ENCODE results near the gene FRMPD2.
"Not testable (repeated sequence)": the region's sequence is repeated elsewhere in the genome, so short reads cannot be mapped to it uniquely, and the experiment has no call there.

The FRMPD2 gene

GRCh38 chr10:48143721-48144642 is 130.5 kb downstream of the FRMPD2 start:
- DNase-seq (ENCODE audit: extremely low spot score); POLR2A ChIA-PET; CTCF ChIA-PET: not testable (repeated sequence)

DNA sequence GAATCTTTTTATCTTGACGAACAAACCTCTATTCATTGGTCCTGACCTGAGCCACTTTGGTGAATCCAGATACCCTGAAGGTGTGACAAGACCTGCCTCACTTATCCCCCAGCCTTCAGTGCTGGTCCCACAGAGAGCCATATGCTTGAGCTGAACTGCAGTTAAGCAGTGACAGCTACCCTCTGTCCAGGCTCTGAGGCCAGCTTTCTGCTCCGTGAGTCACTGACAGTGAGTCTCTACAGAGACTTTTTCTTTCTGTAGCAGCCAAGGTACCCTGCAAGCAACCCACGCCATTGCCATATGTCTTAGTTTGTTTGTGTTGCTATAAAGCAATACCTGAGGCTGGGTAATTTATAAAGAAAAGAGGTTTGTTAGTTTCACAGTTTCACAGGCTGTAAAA is 133.5 kb downstream of the FRMPD2 start:
- CTCF ChIA-PET; DNase-seq (ENCODE audit: extremely low spot score); POLR2A ChIA-PET: not testable (repeated sequence)

GRCh38 chr10:48139953-48140850 is 134.3 kb downstream of the FRMPD2 start:
- CTCF ChIA-PET; POLR2A ChIA-PET; DNase-seq (ENCODE audit: extremely low spot score): not testable (repeated sequence)

DNA sequence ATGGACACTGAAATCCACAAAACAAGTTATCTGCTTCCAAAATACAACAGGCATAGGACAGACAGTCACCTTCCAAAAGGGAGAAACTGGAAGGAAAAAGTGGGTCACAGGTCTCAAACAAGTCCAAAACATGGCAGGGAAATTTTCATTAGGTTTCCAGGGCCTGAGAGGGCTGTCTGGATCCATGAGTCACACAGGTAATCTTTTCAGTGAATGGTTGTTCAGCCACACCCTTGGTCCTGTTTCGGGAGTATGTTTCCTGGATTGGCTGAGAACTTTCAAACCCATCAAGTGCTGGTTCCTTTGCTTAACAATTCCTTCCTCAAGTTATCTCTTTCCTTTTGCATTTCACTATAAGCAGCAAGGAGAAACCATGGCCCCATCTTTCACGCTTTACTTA is 145.5 kb downstream of the FRMPD2 start:
- DNase-seq (ENCODE audit: extremely low spot score); CTCF ChIA-PET; POLR2A ChIA-PET: not testable (repeated sequence)

DNA sequence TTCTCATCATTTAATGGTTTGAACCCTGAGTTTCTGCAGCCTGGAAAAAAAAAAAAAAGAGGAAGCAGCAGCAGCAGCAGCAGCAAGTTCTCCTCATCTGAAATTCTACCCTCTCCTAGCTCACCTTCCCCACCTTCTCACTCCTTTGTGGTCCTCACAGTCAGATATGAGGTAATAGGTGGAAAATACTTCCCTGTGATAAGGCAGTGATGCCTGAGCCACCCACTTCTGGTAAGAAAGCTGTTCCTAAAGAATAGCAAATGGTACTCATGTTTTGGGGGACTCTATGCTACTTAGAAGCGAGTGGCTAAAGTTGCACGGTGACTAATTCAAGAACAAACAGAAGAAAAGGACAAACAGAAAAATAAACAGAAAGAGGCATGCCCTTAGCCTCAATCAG is 148.2 kb downstream of the FRMPD2 start:
- POLR2A ChIA-PET; CTCF ChIA-PET; DNase-seq (ENCODE audit: extremely low spot score): not testable (repeated sequence)

- CTCF ChIA-PET; DNase-seq (ENCODE audit: extremely low spot score); POLR2A ChIA-PET: not testable (repeated sequence)
Observed at GRCh38 chr10:48125631-48126030, 148.9 kb downstream of the FRMPD2 start.

DNA sequence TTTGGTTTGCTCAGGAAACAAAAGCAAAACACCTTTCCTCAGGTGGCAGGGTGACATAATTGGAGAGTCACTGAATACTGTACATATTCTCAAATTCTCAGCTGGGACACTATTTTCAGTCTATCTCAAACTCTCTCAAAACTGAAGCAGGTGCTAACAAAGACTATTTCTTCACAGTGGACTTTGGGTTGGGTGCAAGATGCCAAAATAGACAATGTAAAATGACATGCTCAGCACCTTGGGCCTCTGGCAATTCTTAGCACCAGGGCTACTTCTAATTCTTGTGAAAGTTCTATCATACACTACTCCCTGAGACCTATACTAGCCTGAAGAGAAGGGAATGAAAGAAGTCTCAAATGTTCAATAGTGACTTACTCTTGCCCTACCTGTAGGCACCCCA is 151.9 kb downstream of the FRMPD2 start:
- POLR2A ChIA-PET; CTCF ChIA-PET; DNase-seq (ENCODE audit: extremely low spot score): not testable (repeated sequence)

DNA sequence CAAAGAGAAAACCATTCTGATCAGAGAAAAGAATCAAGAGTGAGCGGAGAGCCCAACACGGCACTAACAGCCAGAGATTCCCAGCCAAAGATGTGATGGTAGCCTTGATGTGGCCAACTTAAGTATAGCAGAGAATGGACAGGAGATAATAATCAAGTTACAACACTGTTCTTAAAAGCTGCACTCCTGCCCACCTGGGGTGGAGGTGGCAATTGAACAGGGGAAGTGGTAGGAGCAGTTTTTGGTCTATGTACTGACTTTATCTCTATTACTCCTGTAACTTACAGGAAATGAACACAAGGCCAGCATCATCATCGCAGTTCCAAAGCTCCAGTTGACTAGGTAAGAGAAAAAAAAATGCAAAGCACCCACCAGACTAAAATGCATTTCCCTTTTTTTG is 164.2 kb downstream of the FRMPD2 start:
- DNase-seq (ENCODE audit: extremely low spot score); POLR2A ChIA-PET; CTCF ChIA-PET: not testable (repeated sequence)
